Tibial artery (tissue), 4 donors: ENCODE measurements around the gene FSTL4.

Source experiments
- DNase-seq, 2 donors: peaks; one replicate each; pipeline ENCODE4 v3.0.0-alpha.2; 2019
- H3K27ac ChIP-seq, 2 donors: fragments of 200-600 bp; sonication (generic) in 1 of 2; 1 replicate in 1 of 2; 2 replicates in 1 of 2; pipeline ENCODE4 v1.5.1; 2018 to 2019; ENCODE audit warnings: mild to moderate bottlenecking in 1 of 2
- H3K27me3 ChIP-seq, 2 donors: fragments of 200-600 bp; sonication (generic) in 1 of 2; one replicate each; pipeline versions ENCODE4 v1.5.1 to v1.6.0; 2016 to 2019
- H3K36me3 ChIP-seq, 3 donors: fragments of 200-600 bp; sonication (generic) in 2 of 3; one replicate each; pipeline ENCODE4 v1.5.1; 2016 to 2019; ENCODE audit warnings: mild to moderate bottlenecking in 2 of 3
- H3K4me1 ChIP-seq, 4 donors: fragments of 200-600 bp; sonication (generic) in 2 of 4; 1 replicate in 3 of 4; 2 replicates in 1 of 4; pipeline ENCODE4 v1.5.1; 2016 to 2019
- H3K4me3 ChIP-seq, 2 donors: fragments of 200-600 bp; sonication (generic) in 1 of 2; 1 replicate in 1 of 2; 2 replicates in 1 of 2; pipeline ENCODE4 v1.5.1; 2018 to 2019; ENCODE audit warnings: mild to moderate bottlenecking in 2 of 2
- H3K9me3 ChIP-seq, 3 donors: fragments of 200-600 bp; sonication (generic) in 1 of 3; one replicate each; pipeline ENCODE4 v1.5.1; 2016 to 2019
- intact Hi-C: fragments of 100-400 bp; cut with DNase I; formaldehyde crosslinking; loops from one replicate; pipeline ENCODE4 v1.15.0; 2023; ENCODE audit warnings: low total_unique reads
- TF ChIP-seq, protein P1 (sequence below), 2 experiments: fragments of 200-600 bp in 1 of 2; fragments of 450-650 bp in 1 of 2; IDR thresholded peaks; one replicate each; pipeline ENCODE4 v1.5.1; 2017 to 2019; ENCODE audit warnings: antibody characterized with exemption in 2 of 2, mild to moderate bottlenecking in 1 of 2, moderate library complexity in 1 of 2

The FSTL4 gene

DNA sequence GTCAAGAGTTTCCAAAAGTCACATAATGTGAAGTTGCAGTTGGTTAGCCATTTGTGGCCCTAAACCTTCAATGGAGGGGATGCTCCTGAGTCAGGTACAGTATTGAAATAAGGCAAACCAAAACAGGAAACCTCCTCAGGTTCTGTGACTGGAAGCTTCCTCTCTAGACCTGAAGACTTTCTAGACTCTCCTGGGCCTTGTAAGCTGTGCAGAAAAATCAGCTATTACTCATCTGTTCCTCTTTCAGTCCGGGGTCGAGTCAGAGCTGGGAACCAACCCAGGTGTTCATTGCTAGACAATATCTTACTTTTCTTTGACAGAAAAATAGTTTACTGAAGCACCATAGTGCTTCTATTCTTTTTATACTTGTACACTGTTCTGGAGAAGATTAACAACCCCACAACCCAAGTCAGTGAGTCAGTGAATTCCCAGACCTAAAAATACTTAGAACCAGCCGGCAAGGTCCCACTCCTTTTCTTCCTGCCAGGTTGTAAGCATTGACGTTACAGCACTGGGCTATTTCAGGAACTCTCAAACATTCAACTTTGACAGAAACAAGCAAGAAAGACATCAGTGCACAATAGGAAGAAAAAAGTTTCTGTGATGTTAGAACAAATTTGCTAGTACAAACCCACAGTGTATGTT, 47.3 kb downstream of the FSTL4 start:
- TF ChIP-seq, protein P1, sequence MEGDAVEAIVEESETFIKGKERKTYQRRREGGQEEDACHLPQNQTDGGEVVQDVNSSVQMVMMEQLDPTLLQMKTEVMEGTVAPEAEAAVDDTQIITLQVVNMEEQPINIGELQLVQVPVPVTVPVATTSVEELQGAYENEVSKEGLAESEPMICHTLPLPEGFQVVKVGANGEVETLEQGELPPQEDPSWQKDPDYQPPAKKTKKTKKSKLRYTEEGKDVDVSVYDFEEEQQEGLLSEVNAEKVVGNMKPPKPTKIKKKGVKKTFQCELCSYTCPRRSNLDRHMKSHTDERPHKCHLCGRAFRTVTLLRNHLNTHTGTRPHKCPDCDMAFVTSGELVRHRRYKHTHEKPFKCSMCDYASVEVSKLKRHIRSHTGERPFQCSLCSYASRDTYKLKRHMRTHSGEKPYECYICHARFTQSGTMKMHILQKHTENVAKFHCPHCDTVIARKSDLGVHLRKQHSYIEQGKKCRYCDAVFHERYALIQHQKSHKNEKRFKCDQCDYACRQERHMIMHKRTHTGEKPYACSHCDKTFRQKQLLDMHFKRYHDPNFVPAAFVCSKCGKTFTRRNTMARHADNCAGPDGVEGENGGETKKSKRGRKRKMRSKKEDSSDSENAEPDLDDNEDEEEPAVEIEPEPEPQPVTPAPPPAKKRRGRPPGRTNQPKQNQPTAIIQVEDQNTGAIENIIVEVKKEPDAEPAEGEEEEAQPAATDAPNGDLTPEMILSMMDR (IDR thresholded peaks at IDR 0.05), result no peak

DNA sequence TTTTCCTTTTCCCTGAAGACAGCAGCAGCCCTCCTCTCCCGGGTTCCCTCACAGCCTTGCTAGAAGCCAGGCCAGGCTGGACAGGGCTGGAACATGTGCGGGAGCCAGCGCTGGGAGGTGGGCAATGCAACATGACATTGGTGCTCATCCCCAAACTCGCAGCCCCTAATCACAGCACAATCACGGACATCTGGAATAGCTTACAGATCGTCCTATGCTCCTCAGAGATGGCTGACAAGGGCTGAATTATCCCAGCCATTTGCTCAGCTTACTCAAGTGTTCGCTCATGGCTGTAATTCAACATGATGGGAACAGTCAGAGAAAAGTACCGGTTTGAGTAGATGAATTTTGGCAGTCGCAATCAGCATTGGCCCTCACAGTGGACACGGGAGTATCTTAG, 49.8 kb downstream of the FSTL4 start:
- Histone ChIP-seq H3K36me3 (no peaks in the 10 kb centered on the region), H3K27ac (no peak overlapping the region), H3K27me3 (peaks cover 0 to 16% of the 10 kb centered on the region in 2 donors), H3K4me1 (no peaks in the 10 kb centered on the region), H3K4me3 (no peak overlapping the region), H3K9me3 (no peaks in the 10 kb centered on the region)
- intact Hi-C loops, result no loop called here
- DNase-seq, result no peak
- TF ChIP-seq, protein P1 (IDR thresholded peaks at IDR 0.05), result no peak

More for the DNA sequence above, 47.3 kb downstream of the FSTL4 start:
- intact Hi-C loops, result no loop called here
- Histone ChIP-seq H3K4me3 (no peak overlapping the region), H3K27ac (no peak overlapping the region), H3K4me1 (no peaks in the 10 kb centered on the region), H3K27me3 (peaks cover 0 to 10% of the 10 kb centered on the region in 2 donors), H3K36me3 (no peaks in the 10 kb centered on the region), H3K9me3 (no peaks in the 10 kb centered on the region)
- DNase-seq, result no peak

DNA sequence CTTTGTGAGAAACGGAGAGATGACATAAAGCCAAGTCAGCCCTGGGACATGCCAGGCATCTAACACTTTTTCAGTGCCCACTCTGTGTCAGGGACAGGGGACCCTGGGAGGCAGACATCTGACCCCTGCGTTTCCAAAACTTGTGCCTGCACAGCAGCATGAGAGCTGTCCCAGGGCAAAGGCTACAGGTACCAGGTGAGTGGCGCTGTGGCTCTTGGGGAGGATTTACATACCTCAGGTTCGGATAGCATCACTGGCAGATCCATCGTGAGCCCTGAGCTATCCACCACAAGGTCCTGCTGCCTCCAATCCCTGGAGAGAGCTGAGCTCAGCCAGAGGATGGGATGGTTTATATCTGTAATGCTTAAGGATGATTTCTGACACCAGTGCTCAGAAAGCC, 52.4 kb downstream of the FSTL4 start:
- Histone ChIP-seq H3K4me1 (no peaks in the 10 kb centered on the region), H3K4me3 (no peak overlapping the region), H3K9me3 (no peaks in the 10 kb centered on the region), H3K27me3 (peaks cover 0 to 28% of the 10 kb centered on the region in 2 donors), H3K27ac (no peak overlapping the region), H3K36me3 (no peaks in the 10 kb centered on the region)
- DNase-seq, result no peak
- intact Hi-C loops, result no loop called here
- TF ChIP-seq, protein P1 (IDR thresholded peaks at IDR 0.05), result no peak

DNA sequence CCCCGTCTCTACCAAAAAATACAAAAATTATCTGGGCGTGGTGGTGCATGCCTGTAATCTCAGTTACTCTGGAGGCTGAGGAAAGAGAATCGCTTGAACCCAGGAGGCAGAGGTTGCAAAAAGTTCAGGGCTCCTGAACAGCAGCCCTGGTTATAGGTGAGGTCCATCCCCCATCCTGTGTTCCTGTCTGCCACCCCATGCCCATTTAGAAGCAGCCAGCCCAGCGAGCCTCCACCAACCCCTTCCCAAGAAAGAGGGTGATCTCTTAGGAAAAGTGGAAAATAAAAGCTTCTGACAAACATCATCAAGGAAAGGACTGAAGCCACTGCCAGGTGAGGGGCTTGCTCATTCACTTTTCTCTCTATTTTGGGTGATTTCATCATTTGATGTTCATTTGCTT, 55.8 kb downstream of the FSTL4 start:
- H3K27ac ChIP-seq, result no peak overlapping the region
- TF ChIP-seq, protein P1 (IDR thresholded peaks at IDR 0.05), result no peak
- intact Hi-C loops, result no loop called here

DNA sequence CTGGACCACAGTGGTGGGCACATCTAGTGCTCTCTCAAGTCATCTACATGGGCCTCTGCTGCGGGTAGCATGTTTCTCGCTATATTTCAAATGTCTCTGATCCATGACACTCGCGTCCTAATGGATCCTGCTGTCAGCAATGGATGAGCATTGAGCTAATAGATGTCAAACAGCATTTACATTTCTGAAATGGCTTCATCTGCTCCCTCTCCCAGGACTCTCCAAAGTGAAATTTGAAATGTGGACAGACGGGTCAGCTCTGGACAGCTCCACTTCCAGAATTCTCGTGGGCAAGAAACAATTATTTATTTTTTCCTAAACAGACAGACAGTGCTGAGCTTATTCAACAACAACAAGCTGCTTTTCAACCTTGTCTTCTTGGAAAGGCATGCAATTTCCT, 58.1 kb downstream of the FSTL4 start:
- Histone ChIP-seq H3K27ac (no peak overlapping the region), H3K4me1 (no peaks in the 10 kb centered on the region), H3K27me3 (peaks cover 0 to 25% of the 10 kb centered on the region in 2 donors), H3K36me3 (no peaks in the 10 kb centered on the region), H3K9me3 (no peaks in the 10 kb centered on the region), H3K4me3 (no peak overlapping the region)
- no peak for DNase-seq
- intact Hi-C loops, result no loop called here
- TF ChIP-seq, protein P1 (IDR thresholded peaks at IDR 0.05), result no peak

More for the DNA sequence above, 55.8 kb downstream of the FSTL4 start:
- no peaks in the 10 kb centered on the region for H3K9me3 ChIP-seq
- H3K4me3 ChIP-seq, result no peak overlapping the region
- peaks cover 0 to 20% of the 10 kb centered on the region in 2 donors for H3K27me3 ChIP-seq
- DNase-seq, result no peak
- no peaks in the 10 kb centered on the region for H3K36me3 ChIP-seq
- no peaks in the 10 kb centered on the region for H3K4me1 ChIP-seq
